GM19023 (cell line): ENCODE results near the gene CPLX1.
"Not testable (repeated sequence)": the region's sequence is repeated elsewhere in the genome, so short reads cannot be mapped to it uniquely, and the experiment has no call there.

Experiments
- ATAC-seq: cut with Tn5 transposase; IDR thresholded peaks from one replicate; pipeline ENCODE4 v1.9.1; 2021; ENCODE audit warnings: mild to moderate bottlenecking, moderate library complexity; ENCODE audit not compliant: unreplicated experiment

CPLX1 gene

DNA sequence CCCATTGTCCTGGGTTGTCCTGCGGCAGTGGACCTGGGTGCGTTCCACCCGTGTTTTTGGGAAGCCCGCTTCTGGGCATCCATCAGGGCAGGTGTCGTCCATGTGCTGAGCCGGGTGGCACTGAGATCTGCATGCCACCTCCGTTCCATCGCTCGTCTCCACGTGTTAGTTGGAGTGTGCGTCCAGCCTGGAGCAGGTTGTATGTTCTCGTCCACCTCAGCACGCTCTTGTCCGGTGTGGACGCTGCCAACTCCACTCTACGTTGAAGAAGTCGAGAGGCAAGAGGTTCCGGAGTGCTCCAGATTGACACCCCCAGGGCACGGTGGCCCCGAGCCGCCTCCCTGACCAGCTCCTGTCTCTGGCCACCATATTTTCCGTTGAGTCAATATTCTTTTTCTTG lies 86.4 kb downstream of the CPLX1 start:
- no peak for ATAC-seq

DNA sequence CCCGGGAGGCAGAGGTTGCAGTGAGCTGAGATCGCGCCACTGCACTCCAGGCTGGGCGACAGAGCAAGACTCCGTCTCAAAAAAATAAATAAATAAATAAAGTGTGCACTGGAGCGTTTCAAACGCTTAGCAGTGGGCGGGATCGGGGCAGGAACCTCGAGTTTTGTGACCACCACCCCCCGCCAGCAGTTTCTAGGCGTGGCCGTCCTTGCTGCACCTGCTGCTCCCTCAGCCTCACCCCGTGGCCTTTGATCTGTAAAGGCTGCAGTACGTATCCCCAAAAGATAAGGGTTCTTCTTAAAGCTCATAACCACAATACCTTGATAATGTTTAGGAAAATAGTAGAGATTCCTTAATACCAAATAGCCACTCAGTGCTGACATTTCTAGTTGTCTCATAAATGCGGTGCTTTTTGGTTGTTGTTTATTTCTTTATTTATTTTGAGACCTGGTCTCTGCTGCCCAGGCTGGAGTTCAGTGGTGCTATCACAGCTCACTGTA lies 87.1 kb downstream of the CPLX1 start:
- ATAC-seq = no peak

DNA sequence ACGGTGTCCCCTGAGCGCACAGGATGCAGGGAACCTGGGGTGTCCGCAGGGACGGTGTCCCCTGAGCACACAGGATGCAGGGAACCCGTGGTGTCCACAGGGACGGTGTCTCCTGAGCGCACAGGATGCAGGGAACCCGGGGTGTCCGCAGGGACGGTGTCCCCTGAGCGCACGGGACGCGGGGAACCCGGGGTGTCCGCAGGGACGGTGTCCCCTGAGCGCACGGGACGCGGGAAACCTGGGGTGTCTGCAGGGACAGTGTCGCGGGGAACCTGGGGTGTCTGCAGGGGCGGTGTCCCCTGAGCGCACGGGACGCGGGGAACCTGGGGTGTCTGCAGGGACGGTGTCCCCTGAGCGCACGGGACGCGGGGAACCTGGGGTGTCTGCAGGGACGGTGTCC lies 89.4 kb downstream of the CPLX1 start:
- ATAC-seq = not testable (repeated sequence)

- ATAC-seq = no peak
Measured at GRCh38 chr4:735583-735982, 90.3 kb downstream of the CPLX1 start.
